Measurements from ENCODE around the gene CHD6. TPM values are rescaled to one million over a fixed set of nuclear protein-coding genes. Genes with fewer than 3 reads are reported as not detected.

CHD6 gene
- total and polyA plus RNA-seq, 2 of the 13 experiments (the other 11 are each of a cell fraction or from before 2014, with no cell fraction given), result 14.4 to 52.0 TPM

GRCh38 chr20:41594514-41595322 lies 23.5 kb downstream of the CHD6 start (continued):
- TF ChIP-seq MEF2D (CRISPR knock-in tag; IDR thresholded peaks at IDR 0.05), result 0 out of 2 replicates have a peak, but pooled peaks have one; percentile 64
- no peak for TF ChIP-seq MXD3 (CRISPR knock-in tag; IDR thresholded peaks at IDR 0.05)
- TF ChIP-seq, protein P1, sequence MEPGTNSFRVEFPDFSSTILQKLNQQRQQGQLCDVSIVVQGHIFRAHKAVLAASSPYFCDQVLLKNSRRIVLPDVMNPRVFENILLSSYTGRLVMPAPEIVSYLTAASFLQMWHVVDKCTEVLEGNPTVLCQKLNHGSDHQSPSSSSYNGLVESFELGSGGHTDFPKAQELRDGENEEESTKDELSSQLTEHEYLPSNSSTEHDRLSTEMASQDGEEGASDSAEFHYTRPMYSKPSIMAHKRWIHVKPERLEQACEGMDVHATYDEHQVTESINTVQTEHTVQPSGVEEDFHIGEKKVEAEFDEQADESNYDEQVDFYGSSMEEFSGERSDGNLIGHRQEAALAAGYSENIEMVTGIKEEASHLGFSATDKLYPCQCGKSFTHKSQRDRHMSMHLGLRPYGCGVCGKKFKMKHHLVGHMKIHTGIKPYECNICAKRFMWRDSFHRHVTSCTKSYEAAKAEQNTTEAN (CRISPR knock-in tag; conservative IDR thresholded peaks at IDR 0.05), result no peak
- TF ChIP-seq SPEN (CRISPR knock-in tag; IDR thresholded peaks at IDR 0.05; ENCODE audit: low read depth), result no peak
- TF ChIP-seq ZEB1 (IDR thresholded peaks at IDR 0.05; ENCODE audit: insufficient replicate concordance, low read depth), result no peak
- no peak for TF ChIP-seq ZNF891 (CRISPR knock-in tag; IDR thresholded peaks at IDR 0.05)
- TF ChIP-seq ZNF674 (CRISPR knock-in tag; IDR thresholded peaks at IDR 0.05; ENCODE audit: low read depth), result no peak
- peak; percentile 68; the same call in 1 of the 2 replicates for TF ChIP-seq NFYC (CRISPR knock-in tag; IDR thresholded peaks at IDR 0.05)
- TF ChIP-seq GATA4 (IDR thresholded peaks at IDR 0.05; ENCODE audit: borderline replicate concordance, low read depth), result peak; percentile 24; the same call in 1 of the 2 replicates
- no peak for TF ChIP-seq ZNF234 (CRISPR knock-in tag; conservative IDR thresholded peaks at IDR 0.05)
- no peak for TF ChIP-seq PBX3 (CRISPR knock-in tag; IDR thresholded peaks at IDR 0.05; ENCODE audit: borderline replicate concordance)
- TF ChIP-seq HIVEP1 (CRISPR knock-in tag; IDR thresholded peaks at IDR 0.05), result no peak
- TF ChIP-seq NFIC (IDR thresholded peaks at IDR 0.05; ENCODE audit: low read length), result peak; percentile 54; the same call in 1 of the 2 replicates
- TF ChIP-seq TOPORS (CRISPR knock-in tag; IDR thresholded peaks at IDR 0.05), result no peak
- no peak for TF ChIP-seq TAF1 (CRISPR knock-in tag; IDR thresholded peaks at IDR 0.05)
- no peak for TF ChIP-seq ZBTB42 (CRISPR knock-in tag; IDR thresholded peaks at IDR 0.05)
- peak; percentile 82 for TF ChIP-seq HDAC1 (CRISPR knock-in tag; IDR thresholded peaks at IDR 0.05)
- peak; percentile 51; the same call in 1 of the 2 replicates for TF ChIP-seq TBX3 (IDR thresholded peaks at IDR 0.05; ENCODE audit: borderline replicate concordance)
- no peak for TF ChIP-seq BRF2 (CRISPR knock-in tag; IDR thresholded peaks at IDR 0.05)
- no peak; the same call in 1 of the 2 replicates for TF ChIP-seq ZNF652 (CRISPR knock-in tag; IDR thresholded peaks at IDR 0.05; ENCODE audit: borderline replicate concordance, low read depth)
- TF ChIP-seq ZNF83 (CRISPR knock-in tag; IDR thresholded peaks at IDR 0.05; ENCODE audit: borderline replicate concordance), result no peak
- TF ChIP-seq TRAFD1 (CRISPR knock-in tag; IDR thresholded peaks at IDR 0.05; ENCODE audit: borderline replicate concordance), result no peak
- TF ChIP-seq ZNF512 (CRISPR knock-in tag; IDR thresholded peaks at IDR 0.05), result no peak

All from HepG2 (cell line).